ENCODE measurements around the gene RHOJ. TPM values are rescaled to one million over a fixed set of nuclear protein-coding genes. Genes with fewer than 3 reads are reported as not detected.

Gene RHOJ
- total and polyA plus RNA-seq, 2 experiments from 2014 or later: 2.1 to 3.2 TPM

DNA sequence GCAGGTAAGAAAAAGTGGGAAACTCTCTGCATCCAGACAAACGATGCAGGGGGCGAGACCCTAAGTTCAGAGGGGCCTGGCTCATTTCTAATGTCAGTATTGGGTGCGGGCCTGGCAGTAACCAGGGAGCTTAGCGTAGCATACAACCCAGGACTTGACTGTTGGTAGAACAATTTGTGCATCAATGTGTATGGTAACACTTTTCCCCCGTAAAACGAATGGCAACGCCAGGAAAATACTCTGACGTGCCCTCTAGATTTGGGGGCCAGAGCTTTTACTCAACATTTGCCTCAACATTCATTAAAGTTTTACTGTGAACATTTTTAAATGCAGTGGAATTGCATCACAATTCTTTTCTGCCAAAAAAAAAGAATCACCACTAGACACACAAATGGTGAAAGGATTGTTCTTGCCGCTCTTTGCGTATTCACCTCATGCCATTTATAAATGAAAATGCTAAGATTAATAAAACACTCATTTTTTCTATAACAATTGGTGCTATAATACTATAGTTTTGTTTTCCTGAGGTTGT is 867 bp downstream of the RHOJ start:
- TF ChIP-seq EZH2 (IDR thresholded peaks at IDR 0.05; ENCODE audit: borderline replicate concordance): no peak
- TF ChIP-seq EZH2phosphoT487 (IDR thresholded peaks at IDR 0.05; ENCODE audit: low read depth, severe bottlenecking, unreplicated experiment): no peak
- no peak for TF ChIP-seq CTCF (IDR thresholded peaks at IDR 0.05; ENCODE audit: poor library complexity)
- Histone ChIP-seq H3K27me3 (no peaks in the 10 kb centered on the region), H3K4me3 (no peak overlapping the region), H3K36me3 (replicated peaks; ENCODE audit: insufficient read depth, low read depth) (no peaks in the 10 kb centered on the region), H3K4me2 (peak overlapping the region; percentile 70), H3K79me2 (no peaks in the 10 kb centered on the region), H2AFZ (peak overlapping the region; percentile 69), H3K9me3 (ENCODE audit: low read depth) (no peaks in the 10 kb centered on the region), H3K4me1 (ENCODE audit: insufficient read depth) (peaks cover 6% of the 10 kb centered on the region), H3K27ac (peak overlapping the region; percentile 91), H3K9me2 (replicated peaks; ENCODE audit: insufficient read depth) (no peaks in the 10 kb centered on the region), H4K20me1 (ENCODE audit: insufficient read depth, poor library complexity, severe bottlenecking) (no peaks in the 10 kb centered on the region)
- peak; percentile 7 for DNase-seq (ENCODE audit: low spot score)
- WGBS (ENCODE audit: low lambda C conversion rate, missing lambda C conversion rate): 79% methylated on average over 10 of the region's 10 CpGs

GRCh38 chr14:63205866-63206265 is 1.6 kb downstream of the RHOJ start:
- no peaks in the 10 kb centered on the region for H4K20me1 ChIP-seq (ENCODE audit: insufficient read depth, poor library complexity, severe bottlenecking)
- no peak for DNase-seq (ENCODE audit: low spot score)
- H3K36me3 ChIP-seq (replicated peaks; ENCODE audit: insufficient read depth, low read depth): no peaks in the 10 kb centered on the region
- H2AFZ ChIP-seq: no peak overlapping the region
- H3K27me3 ChIP-seq: no peaks in the 10 kb centered on the region
- H3K4me1 ChIP-seq (ENCODE audit: insufficient read depth): peaks cover 6% of the 10 kb centered on the region
- no peak overlapping the region for H3K27ac ChIP-seq
- TF ChIP-seq EZH2 (IDR thresholded peaks at IDR 0.05; ENCODE audit: borderline replicate concordance): no peak
- TF ChIP-seq CTCF (IDR thresholded peaks at IDR 0.05; ENCODE audit: poor library complexity): no peak
- TF ChIP-seq EZH2phosphoT487 (IDR thresholded peaks at IDR 0.05; ENCODE audit: low read depth, severe bottlenecking, unreplicated experiment): no peak
- no peaks in the 10 kb centered on the region for H3K9me3 ChIP-seq (ENCODE audit: low read depth)
- no peaks in the 10 kb centered on the region for H3K79me2 ChIP-seq
- H3K9me2 ChIP-seq (replicated peaks; ENCODE audit: insufficient read depth): no peaks in the 10 kb centered on the region
- H3K4me2 ChIP-seq: peak overlapping the region; percentile 70
- no peak overlapping the region for H3K4me3 ChIP-seq

GRCh38 chr14:63209160-63209559 is 4.9 kb downstream of the RHOJ start:
- WGBS (ENCODE audit: low lambda C conversion rate, missing lambda C conversion rate): 94% methylated on average over 1 of the region's 1 CpG
- H3K4me2 ChIP-seq: no peak overlapping the region
- H2AFZ ChIP-seq: no peak overlapping the region
- no peak overlapping the region for H3K27ac ChIP-seq
- H3K4me3 ChIP-seq: no peak overlapping the region
- no peaks in the 10 kb centered on the region for H3K27me3 ChIP-seq
- no peaks in the 10 kb centered on the region for H3K9me2 ChIP-seq (replicated peaks; ENCODE audit: insufficient read depth)
- no peaks in the 10 kb centered on the region for H3K4me1 ChIP-seq (ENCODE audit: insufficient read depth)
- H3K36me3 ChIP-seq (replicated peaks; ENCODE audit: insufficient read depth, low read depth): no peaks in the 10 kb centered on the region
- DNase-seq (ENCODE audit: low spot score): no peak
- no peaks in the 10 kb centered on the region for H3K79me2 ChIP-seq
- no peaks in the 10 kb centered on the region for H3K9me3 ChIP-seq (ENCODE audit: low read depth)
- no peaks in the 10 kb centered on the region for H4K20me1 ChIP-seq (ENCODE audit: insufficient read depth, poor library complexity, severe bottlenecking)
- TF ChIP-seq CTCF (IDR thresholded peaks at IDR 0.05; ENCODE audit: poor library complexity) (no peak), EZH2phosphoT487 (IDR thresholded peaks at IDR 0.05; ENCODE audit: low read depth, severe bottlenecking, unreplicated experiment) (no peak), EZH2 (IDR thresholded peaks at IDR 0.05; ENCODE audit: borderline replicate concordance) (no peak)

- H2AFZ ChIP-seq: no peak overlapping the region
- H3K27ac ChIP-seq: no peak overlapping the region
- no peaks in the 10 kb centered on the region for H3K27me3 ChIP-seq
- no peak overlapping the region for H3K4me2 ChIP-seq
- TF ChIP-seq EZH2 (IDR thresholded peaks at IDR 0.05; ENCODE audit: borderline replicate concordance): no peak
- no peak for TF ChIP-seq CTCF (IDR thresholded peaks at IDR 0.05; ENCODE audit: poor library complexity)
- no peak for TF ChIP-seq EZH2phosphoT487 (IDR thresholded peaks at IDR 0.05; ENCODE audit: low read depth, severe bottlenecking, unreplicated experiment)
- no peaks in the 10 kb centered on the region for H3K9me2 ChIP-seq (replicated peaks; ENCODE audit: insufficient read depth)
- H3K4me1 ChIP-seq (ENCODE audit: insufficient read depth): no peaks in the 10 kb centered on the region
- H3K79me2 ChIP-seq: no peaks in the 10 kb centered on the region
- H3K4me3 ChIP-seq: no peak overlapping the region
- H3K9me3 ChIP-seq (ENCODE audit: low read depth): no peaks in the 10 kb centered on the region
- DNase-seq (ENCODE audit: low spot score): no peak
- no peaks in the 10 kb centered on the region for H3K36me3 ChIP-seq (replicated peaks; ENCODE audit: insufficient read depth, low read depth)
- 95% methylated on average over 1 of the region's 1 CpG for WGBS (ENCODE audit: low lambda C conversion rate, missing lambda C conversion rate)
- no peaks in the 10 kb centered on the region for H4K20me1 ChIP-seq (ENCODE audit: insufficient read depth, poor library complexity, severe bottlenecking)
Measured at GRCh38 chr14:63210812-63211211, 6.6 kb downstream of the RHOJ start.

Data from hepatocyte (in vitro differentiated cells).